ENCODE measurements around the gene BRF1. TPM values are rescaled to one million over a fixed set of nuclear protein-coding genes. Genes with fewer than 3 reads are reported as not detected.

Gene BRF1
- total RNA-seq, 4 donors from 2014 or later: 37.9 to 102 (median 52.5) TPM

- Histone ChIP-seq H3K27ac (no peak overlapping the region), H3K27me3 (no peaks in the 10 kb centered on the region), H3K4me3 (no peak overlapping the region), H3K9me3 (no peaks in the 10 kb centered on the region), H3K4me1 (no peaks in the 10 kb centered on the region), H3K36me3 (peaks cover 78% of the 10 kb centered on the region)
- 95% methylated on average over 11 of the region's 19 CpGs for WGBS
- no peak for DNase-seq (ENCODE audit: low spot score in 2 of 2)
- TF ChIP-seq, protein P1, sequence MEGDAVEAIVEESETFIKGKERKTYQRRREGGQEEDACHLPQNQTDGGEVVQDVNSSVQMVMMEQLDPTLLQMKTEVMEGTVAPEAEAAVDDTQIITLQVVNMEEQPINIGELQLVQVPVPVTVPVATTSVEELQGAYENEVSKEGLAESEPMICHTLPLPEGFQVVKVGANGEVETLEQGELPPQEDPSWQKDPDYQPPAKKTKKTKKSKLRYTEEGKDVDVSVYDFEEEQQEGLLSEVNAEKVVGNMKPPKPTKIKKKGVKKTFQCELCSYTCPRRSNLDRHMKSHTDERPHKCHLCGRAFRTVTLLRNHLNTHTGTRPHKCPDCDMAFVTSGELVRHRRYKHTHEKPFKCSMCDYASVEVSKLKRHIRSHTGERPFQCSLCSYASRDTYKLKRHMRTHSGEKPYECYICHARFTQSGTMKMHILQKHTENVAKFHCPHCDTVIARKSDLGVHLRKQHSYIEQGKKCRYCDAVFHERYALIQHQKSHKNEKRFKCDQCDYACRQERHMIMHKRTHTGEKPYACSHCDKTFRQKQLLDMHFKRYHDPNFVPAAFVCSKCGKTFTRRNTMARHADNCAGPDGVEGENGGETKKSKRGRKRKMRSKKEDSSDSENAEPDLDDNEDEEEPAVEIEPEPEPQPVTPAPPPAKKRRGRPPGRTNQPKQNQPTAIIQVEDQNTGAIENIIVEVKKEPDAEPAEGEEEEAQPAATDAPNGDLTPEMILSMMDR (IDR thresholded peaks at IDR 0.05): no peak
- TF ChIP-seq POLR2A (IDR thresholded peaks at IDR 0.05) (no peak), EP300 (IDR thresholded peaks at IDR 0.05) (no peak), POLR2AphosphoS5 (IDR thresholded peaks at IDR 0.05) (no peak)
These were observed 82.2 kb downstream of the BRF1 start for GRCh38 chr14:105218611-105219010.

- no peak overlapping the region for H3K4me3 ChIP-seq
- H3K27me3 ChIP-seq: no peaks in the 10 kb centered on the region
- 86% methylated on average over 6 of the region's 11 CpGs for WGBS
- no peaks in the 10 kb centered on the region for H3K4me1 ChIP-seq
- H3K27ac ChIP-seq: no peak overlapping the region
- DNase-seq (ENCODE audit: low spot score in 2 of 2): no peak
- TF ChIP-seq EP300 (IDR thresholded peaks at IDR 0.05) (no peak), POLR2AphosphoS5 (IDR thresholded peaks at IDR 0.05) (no peak), POLR2A (IDR thresholded peaks at IDR 0.05) (no peak)
- TF ChIP-seq, protein P1 (IDR thresholded peaks at IDR 0.05): no peak
- H3K9me3 ChIP-seq: no peaks in the 10 kb centered on the region
- H3K36me3 ChIP-seq: peaks cover 82% of the 10 kb centered on the region
These were observed 83.0 kb downstream of the BRF1 start for GRCh38 chr14:105217774-105218173.

DNA sequence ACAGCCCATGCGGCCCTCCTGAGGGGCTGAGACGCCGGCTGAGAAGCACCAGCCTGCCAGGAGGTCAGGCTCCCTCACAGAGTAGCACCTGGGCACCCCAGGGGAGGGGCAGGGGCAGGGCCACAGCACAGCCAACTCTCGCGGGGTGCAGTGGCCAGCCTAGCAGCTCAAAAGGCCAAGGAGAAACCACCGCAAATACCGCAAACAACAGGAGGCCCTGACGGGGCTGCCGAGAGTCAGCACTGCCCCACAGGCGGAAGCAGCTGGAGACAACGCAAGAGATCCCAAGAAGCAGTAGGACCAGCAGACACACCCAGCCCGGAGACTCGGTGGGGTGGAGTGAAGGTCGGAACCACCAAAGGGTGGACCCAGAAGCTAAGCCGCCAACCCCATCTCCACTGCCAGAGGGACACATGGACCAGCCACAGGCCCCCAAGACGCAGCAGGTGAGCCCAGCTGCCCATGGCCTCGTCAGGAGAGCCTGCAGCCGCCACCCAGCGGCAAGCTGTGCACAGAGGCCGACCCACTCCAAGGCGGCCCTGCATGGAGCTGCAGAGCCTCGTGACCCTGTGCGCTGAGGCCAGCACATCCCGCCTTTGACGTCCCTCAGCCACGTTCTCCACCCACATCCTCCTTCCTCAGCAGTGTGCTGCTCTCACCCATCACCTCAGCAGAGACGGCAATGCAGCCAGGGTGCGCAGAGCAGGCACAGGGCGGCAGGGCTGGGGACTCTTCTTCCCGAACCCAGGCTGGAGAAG, 84.1 kb downstream of the BRF1 start:
- H3K27ac ChIP-seq: no peak overlapping the region
- H3K27me3 ChIP-seq: no peaks in the 10 kb centered on the region
- H3K9me3 ChIP-seq: no peaks in the 10 kb centered on the region
- peaks cover 87% of the 10 kb centered on the region for H3K36me3 ChIP-seq
- no peak for DNase-seq (ENCODE audit: low spot score in 2 of 2)
- WGBS: 95% methylated on average over 20 of the region's 30 CpGs
- no peak for TF ChIP-seq EP300 (IDR thresholded peaks at IDR 0.05)
- TF ChIP-seq POLR2A (IDR thresholded peaks at IDR 0.05): no peak
- TF ChIP-seq, protein P1 (IDR thresholded peaks at IDR 0.05): no peak
- no peak for TF ChIP-seq POLR2AphosphoS5 (IDR thresholded peaks at IDR 0.05)
- no peaks in the 10 kb centered on the region for H3K4me1 ChIP-seq
- H3K4me3 ChIP-seq: no peak overlapping the region

- 100% methylated on average over 1 of the region's 3 CpGs for WGBS
- TF ChIP-seq POLR2AphosphoS5 (IDR thresholded peaks at IDR 0.05): no peak
- TF ChIP-seq POLR2A (IDR thresholded peaks at IDR 0.05): no peak
- TF ChIP-seq, protein P1 (IDR thresholded peaks at IDR 0.05): no peak
- no peak for TF ChIP-seq EP300 (IDR thresholded peaks at IDR 0.05)
- Histone ChIP-seq H3K36me3 (peaks cover 85% of the 10 kb centered on the region), H3K27me3 (no peaks in the 10 kb centered on the region), H3K4me3 (no peak overlapping the region), H3K4me1 (no peaks in the 10 kb centered on the region), H3K27ac (no peak overlapping the region), H3K9me3 (no peaks in the 10 kb centered on the region)
- no peak for DNase-seq (ENCODE audit: low spot score in 2 of 2)
These were observed 85.2 kb downstream of the BRF1 start for GRCh38 chr14:105215602-105216001.

DNA sequence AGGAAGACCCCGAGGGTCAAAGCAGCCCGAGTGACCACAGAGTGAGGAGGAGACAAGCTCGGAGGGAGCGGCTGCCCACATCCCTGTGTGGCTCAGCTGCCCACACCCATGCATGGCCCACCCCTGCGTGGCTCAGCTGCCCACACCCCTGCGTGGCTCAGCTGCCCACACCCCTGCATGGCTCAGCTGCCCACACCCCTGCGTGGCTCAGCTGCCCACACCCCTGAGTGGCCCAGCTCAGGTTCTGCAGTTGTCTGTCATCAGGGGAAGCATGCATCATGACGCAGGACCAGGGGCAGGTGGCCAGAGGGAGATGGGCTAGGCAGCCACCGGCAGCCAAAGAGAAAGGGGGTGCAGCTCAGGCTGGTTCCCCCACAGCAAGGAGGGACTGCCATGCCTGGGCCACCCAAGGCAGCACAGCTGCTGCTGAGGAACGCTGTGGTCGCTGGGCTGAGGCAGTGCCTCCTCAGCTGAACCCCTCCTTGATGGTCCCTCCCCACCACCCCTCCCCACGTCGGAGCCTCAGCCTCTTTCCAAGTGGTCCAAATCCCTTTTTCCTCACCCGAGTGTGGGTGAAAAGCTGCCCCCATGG, 86.4 kb downstream of the BRF1 start:
- TF ChIP-seq, protein P1 (IDR thresholded peaks at IDR 0.05): no peak
- Histone ChIP-seq H3K27ac (no peak overlapping the region), H3K9me3 (no peaks in the 10 kb centered on the region), H3K4me1 (no peaks in the 10 kb centered on the region), H3K36me3 (peaks cover 85% of the 10 kb centered on the region), H3K4me3 (no peak overlapping the region), H3K27me3 (no peaks in the 10 kb centered on the region)
- WGBS: 92% methylated on average over 10 of the region's 14 CpGs
- DNase-seq (ENCODE audit: low spot score in 2 of 2): no peak

All from suprapubic skin (tissue), 4 donors.